IPS DF 6.9 (cell line): ENCODE results near the gene FATE1.
"Not testable (repeated sequence)": the region's sequence is repeated elsewhere in the genome, so short reads cannot be mapped to it uniquely, and the experiment has no call there.

ENCODE experiments used
- DNase-seq: peaks from one replicate; pipeline ENCODE4 v3.0.0-alpha.2; 2013; ENCODE audit warnings: low read depth, low spot score
- H3K27ac ChIP-seq: one replicate; pipeline ENCODE4 v1.5.1; 2013; ENCODE audit warnings: low read length, control low read depth
- H3K27me3 ChIP-seq: 2 replicates; pipeline ENCODE4 v1.6.1; 2013; ENCODE audit warnings: mild to moderate bottlenecking, low read length; ENCODE audit not compliant: control insufficient read depth, insufficient read depth
- H3K36me3 ChIP-seq: 2 replicates; pipeline ENCODE4 v1.6.1; 2013; ENCODE audit warnings: low read length; ENCODE audit not compliant: control insufficient read depth, insufficient read depth
- H3K4me1 ChIP-seq: 2 replicates; pipeline ENCODE4 v1.6.1; 2013; ENCODE audit warnings: low read length; ENCODE audit not compliant: control insufficient read depth, insufficient read depth
- H3K4me3 ChIP-seq: 2 replicates; pipeline ENCODE4 v1.5.1; 2013; ENCODE audit warnings: mild to moderate bottlenecking, low read length
- H3K9me3 ChIP-seq: 2 replicates; pipeline ENCODE4 v1.6.1; 2013; ENCODE audit warnings: low read length, inconsistent platforms; ENCODE audit not compliant: control insufficient read depth, insufficient read depth
- WGBS: extraction: QIAGEN DNeasy Blood & Tissue Kit; methylation state at CpG from one replicate; pipeline ENCODE4 v1.1.7; 2013; ENCODE audit warnings: mixed read lengths, missing lambda C conversion rate; ENCODE audit not compliant: insufficient read length, insufficient coverage; 5-methylcytosine and 5-hydroxymethylcytosine counted together

FATE1 gene

DNA sequence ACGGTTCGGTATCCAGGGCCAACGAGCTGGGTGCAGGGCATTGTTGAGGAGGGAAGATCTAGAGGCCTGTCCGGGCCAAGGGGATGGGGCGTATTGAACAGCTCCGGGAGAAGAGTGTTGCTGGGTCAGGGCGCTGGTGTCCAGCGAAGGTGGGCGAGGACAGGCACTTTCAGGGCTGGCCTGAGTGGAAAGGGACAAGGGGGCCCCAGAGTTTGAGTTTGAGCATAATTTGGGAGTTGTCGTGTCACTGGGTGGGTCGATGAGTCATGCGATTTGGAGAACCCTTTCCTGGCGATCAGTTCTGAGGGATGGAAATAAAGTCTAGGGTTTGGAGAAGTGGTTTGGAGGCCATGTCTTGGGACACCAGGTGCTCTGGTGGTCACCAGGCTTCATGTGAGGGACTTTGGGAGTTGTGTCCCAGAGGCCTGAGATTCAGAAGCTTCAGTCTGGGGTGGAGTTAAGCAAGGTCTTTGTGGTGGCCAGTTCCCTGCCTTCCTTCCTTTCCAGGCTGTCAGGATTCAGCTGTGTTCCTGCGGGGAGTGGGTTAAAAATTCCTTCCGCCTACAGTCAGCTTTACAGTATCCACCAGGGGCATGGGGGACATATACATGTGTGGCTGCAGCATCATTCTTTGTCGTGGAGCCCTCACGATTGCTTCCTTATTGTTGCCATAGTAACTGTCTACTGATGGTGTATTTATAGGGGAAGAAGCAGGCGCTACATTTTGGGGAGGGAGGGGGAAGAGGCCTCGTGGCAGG, 20.1 kb upstream of the FATE1 start:
- WGBS = no CpG with 5 or more reads among the region's 19 CpGs
- H3K27ac ChIP-seq = no peak overlapping the region
- peak overlapping the region; percentile 76; the same call in 1 of the 2 replicates for H3K4me3 ChIP-seq
- no peaks in the 10 kb centered on the region for H3K4me1 ChIP-seq
- no peak for DNase-seq
- H3K36me3 ChIP-seq = no peaks in the 10 kb centered on the region
- no peaks in the 10 kb centered on the region for H3K9me3 ChIP-seq
- no peaks in the 10 kb centered on the region for H3K27me3 ChIP-seq

- not testable (repeated sequence) for H3K27me3 ChIP-seq, H3K27ac ChIP-seq, DNase-seq, H3K4me1 ChIP-seq, H3K4me3 ChIP-seq, H3K36me3 ChIP-seq, H3K9me3 ChIP-seq
- no CpG with 5 or more reads among the region's 8 CpGs for WGBS
Observed at GRCh38 chrX:151697082-151697481, 18.8 kb upstream of the FATE1 start.

DNA sequence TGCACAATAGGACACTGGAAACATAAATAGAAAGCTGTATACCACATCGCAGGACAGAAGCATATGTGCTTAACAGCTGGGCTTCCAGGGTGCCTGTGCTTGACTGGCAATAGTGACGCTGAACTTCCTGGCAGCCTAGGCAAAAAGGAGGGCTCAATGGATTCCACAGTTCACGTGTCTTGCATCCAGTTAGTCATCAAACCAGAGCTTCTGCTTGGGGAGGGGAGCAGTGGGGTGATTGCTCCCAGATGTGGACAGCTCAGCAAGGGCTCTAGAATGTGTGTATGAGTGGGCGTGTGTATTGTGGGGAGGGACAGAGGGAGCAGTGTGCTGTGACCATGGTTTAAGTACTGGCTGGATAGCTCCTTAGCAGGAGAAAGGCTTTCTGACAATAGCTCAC, 18.3 kb upstream of the FATE1 start:
- H3K27ac ChIP-seq = no peak overlapping the region
- no CpG with 5 or more reads among the region's 4 CpGs for WGBS
- no peaks in the 10 kb centered on the region for H3K27me3 ChIP-seq
- no peak overlapping the region for H3K4me3 ChIP-seq
- DNase-seq = no peak
- no peaks in the 10 kb centered on the region for H3K4me1 ChIP-seq
- no peaks in the 10 kb centered on the region for H3K9me3 ChIP-seq
- no peaks in the 10 kb centered on the region for H3K36me3 ChIP-seq

DNA sequence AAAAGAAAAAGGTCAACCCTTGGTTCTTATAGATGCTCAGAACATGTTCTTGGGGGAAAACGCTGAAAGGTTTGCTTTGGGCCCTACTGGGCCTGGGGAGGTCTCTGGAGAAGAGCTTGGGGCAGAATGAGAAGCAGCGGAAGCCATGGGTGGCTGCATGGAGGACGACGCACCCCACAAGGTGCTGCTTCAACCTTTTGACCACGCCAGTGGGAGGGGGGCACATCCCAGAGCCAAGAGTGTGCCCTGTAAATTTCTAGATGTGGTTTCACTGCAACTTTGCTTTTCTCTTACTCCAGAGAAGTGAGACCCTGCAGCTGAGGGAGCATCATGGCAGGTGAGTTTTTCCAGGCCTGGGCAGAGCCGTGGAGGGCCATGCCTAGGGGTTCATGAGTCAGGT, 17.4 kb upstream of the FATE1 start:
- DNase-seq = no peak
- no peak overlapping the region for H3K4me3 ChIP-seq
- no peaks in the 10 kb centered on the region for H3K4me1 ChIP-seq
- no peaks in the 10 kb centered on the region for H3K36me3 ChIP-seq
- H3K27ac ChIP-seq = no peak overlapping the region
- no peaks in the 10 kb centered on the region for H3K9me3 ChIP-seq
- no CpG with 5 or more reads among the region's 6 CpGs for WGBS
- no peaks in the 10 kb centered on the region for H3K27me3 ChIP-seq

DNA sequence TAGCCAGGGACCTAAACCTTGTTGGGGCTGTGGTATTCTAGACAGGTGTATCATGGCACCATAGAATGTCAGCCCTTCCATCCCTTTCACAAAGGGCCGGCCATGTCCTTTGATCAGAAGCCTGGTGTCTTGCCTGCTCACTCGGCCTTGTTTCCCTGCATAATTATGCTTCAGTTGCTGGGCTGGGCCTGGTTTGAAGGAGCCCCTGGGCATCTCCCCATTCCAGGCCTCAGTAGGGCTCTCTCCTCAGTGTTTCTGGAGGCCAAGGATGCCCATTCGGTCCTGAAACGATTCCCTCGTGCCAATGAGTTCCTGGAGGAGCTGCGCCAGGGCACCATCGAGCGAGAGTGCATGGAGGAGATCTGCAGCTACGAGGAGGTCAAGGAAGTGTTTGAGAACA, 16.1 kb upstream of the FATE1 start:
- Histone ChIP-seq H3K9me3 (no peaks in the 10 kb centered on the region), H3K4me3 (no peak overlapping the region), H3K36me3 (no peaks in the 10 kb centered on the region), H3K27me3 (no peaks in the 10 kb centered on the region), H3K4me1 (no peaks in the 10 kb centered on the region), H3K27ac (no peak overlapping the region)
- no peak for DNase-seq
- WGBS = no CpG with 5 or more reads among the region's 9 CpGs

- Histone ChIP-seq H3K4me3 (no peak overlapping the region), H3K27me3 (no peaks in the 10 kb centered on the region), H3K27ac (no peak overlapping the region), H3K36me3 (no peaks in the 10 kb centered on the region), H3K9me3 (no peaks in the 10 kb centered on the region), H3K4me1 (no peaks in the 10 kb centered on the region)
- WGBS = no CpG with 5 or more reads among the region's 16 CpGs
- DNase-seq = no peak
Observed at GRCh38 chrX:151700581-151700980, 15.3 kb upstream of the FATE1 start.

- no CpG with 5 or more reads among the region's 4 CpGs for WGBS
- no peaks in the 10 kb centered on the region for H3K27me3 ChIP-seq
- H3K27ac ChIP-seq = no peak overlapping the region
- H3K9me3 ChIP-seq = no peaks in the 10 kb centered on the region
- DNase-seq = no peak
- no peaks in the 10 kb centered on the region for H3K4me1 ChIP-seq
- H3K36me3 ChIP-seq = no peaks in the 10 kb centered on the region
- no peak overlapping the region for H3K4me3 ChIP-seq
Observed at GRCh38 chrX:151701071-151701470, 14.8 kb upstream of the FATE1 start.

DNA sequence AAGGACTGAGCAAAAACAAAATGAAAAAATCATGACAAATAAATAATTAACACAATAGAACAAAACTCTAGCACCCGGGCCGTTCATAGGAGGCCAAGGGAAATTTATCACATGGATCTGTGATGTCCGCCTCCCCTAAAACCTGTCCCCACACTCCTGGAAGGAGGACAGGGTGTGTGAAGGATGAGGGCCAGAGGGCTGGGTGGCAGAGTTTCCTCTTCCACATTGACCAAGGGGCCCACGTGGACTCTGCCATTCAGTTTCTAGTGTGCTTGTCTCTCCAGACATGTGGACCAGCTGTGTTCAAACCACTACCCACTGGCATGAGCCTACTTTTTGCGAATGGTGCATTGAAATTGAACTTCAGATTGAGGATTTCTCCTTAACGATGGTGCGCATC, 14.3 kb upstream of the FATE1 start:
- Histone ChIP-seq H3K4me1 (no peaks in the 10 kb centered on the region), H3K27me3 (no peaks in the 10 kb centered on the region), H3K4me3 (no peak overlapping the region), H3K27ac (no peak overlapping the region), H3K9me3 (no peaks in the 10 kb centered on the region), H3K36me3 (no peaks in the 10 kb centered on the region)
- DNase-seq = no peak
- no CpG with 5 or more reads among the region's 7 CpGs for WGBS

DNA sequence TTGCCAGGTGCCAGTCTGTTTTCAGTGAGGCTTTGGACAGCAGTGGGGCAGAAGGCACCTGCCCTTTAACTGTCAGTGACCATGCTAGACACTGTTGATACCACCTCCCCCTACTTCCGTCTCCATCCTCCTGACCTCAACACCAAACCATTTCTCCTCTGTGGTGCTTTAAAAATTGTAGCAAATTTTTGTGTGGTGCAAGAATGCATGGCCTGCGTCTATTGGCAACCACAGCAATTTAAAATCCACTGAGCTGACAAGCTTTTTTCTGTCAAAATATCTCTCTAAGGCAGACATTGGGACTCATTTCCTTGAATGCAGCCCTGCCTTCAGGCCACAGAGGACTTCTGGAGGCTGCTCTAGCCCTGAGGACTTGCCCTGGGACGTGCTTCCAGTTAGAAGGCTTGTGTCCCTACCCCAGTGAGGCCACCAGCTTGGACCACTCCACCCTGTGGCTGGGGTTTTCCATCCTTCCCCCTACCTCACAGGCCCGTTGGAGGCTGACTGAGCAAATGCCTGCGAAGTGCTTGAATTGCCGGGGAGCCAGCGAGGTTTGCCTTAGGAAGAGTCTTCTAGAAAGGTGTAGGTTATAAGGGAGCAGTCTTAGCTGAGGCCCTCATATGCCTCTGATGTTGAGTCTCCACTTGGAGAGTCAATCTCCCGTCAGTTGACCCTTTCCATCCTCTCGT, 13.7 kb upstream of the FATE1 start:
- no CpG with 5 or more reads among the region's 9 CpGs for WGBS
- DNase-seq = no peak
- no peaks in the 10 kb centered on the region for H3K36me3 ChIP-seq
- no peak overlapping the region for H3K4me3 ChIP-seq
- no peaks in the 10 kb centered on the region for H3K27me3 ChIP-seq
- H3K4me1 ChIP-seq = no peaks in the 10 kb centered on the region
- no peak overlapping the region for H3K27ac ChIP-seq
- H3K9me3 ChIP-seq = no peaks in the 10 kb centered on the region

DNA sequence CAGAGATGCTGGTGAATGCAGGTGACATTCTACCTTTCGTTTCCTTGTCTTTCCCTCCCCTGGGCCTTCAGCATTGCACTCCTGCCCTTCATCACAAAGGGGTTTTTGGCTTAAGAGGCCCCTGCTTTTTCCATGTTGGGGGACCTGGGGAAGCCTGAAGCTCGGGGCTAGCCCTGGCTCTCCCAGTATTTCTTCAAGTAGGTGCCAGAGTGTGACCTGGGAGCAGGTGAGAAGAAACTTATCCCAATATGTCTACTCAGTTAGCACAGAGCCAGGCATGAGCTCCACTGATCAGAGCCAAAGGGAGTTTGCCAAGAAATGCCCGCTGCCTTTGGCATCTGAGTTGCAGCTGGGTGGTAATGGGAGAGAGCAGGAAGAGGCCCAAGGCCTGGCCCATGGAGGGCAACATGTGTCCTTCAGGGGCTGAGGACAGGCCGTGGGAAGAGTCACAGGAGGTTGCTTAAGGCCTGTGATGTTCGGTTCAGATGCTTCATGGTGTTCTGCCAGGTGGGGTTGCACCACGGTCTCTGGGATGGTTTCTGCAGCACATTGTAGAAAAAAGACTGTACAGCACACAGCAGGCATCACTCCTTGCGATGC, 13.0 kb upstream of the FATE1 start:
- no CpG with 5 or more reads among the region's 7 CpGs for whole genome bisulfite sequencing
- Histone ChIP-seq H3K4me3 (no peak overlapping the region), H3K4me1 (no peaks in the 10 kb centered on the region), H3K9me3 (no peaks in the 10 kb centered on the region), H3K27me3 (no peaks in the 10 kb centered on the region), H3K36me3 (no peaks in the 10 kb centered on the region), H3K27ac (no peak overlapping the region)
- no peak for DNase-seq
